Thymus (tissue), 11 donors: Measurements from ENCODE around the gene PCDHGA3. TPM values are rescaled to one million over a fixed set of nuclear protein-coding genes. Genes with fewer than 3 reads are reported as not detected.

Source experiments
- DNase-seq, 9 donors: peaks; one replicate each; pipeline ENCODE4 v3.0.0-alpha.2; 2013; ENCODE audit warnings: low spot score in 9 of 9, low read depth in 6 of 9, missing footprints in 1 of 9
- H3K27ac ChIP-seq, 2 donors: one replicate each; pipeline ENCODE4 v1.5.1; 2013; ENCODE audit warnings: control low read depth in 1 of 2, low read depth in 1 of 2, low read length in 1 of 2, mild to moderate bottlenecking in 1 of 2, moderate library complexity in 1 of 2
- H3K27me3 ChIP-seq, 2 donors: one replicate each; pipeline ENCODE4 v1.5.1; 2013; ENCODE audit warnings: low read length in 1 of 2; ENCODE audit not compliant: control insufficient read depth in 2 of 2, insufficient read depth in 1 of 2
- H3K36me3 ChIP-seq, 2 donors: one replicate each; pipeline ENCODE4 v1.5.1; 2013; ENCODE audit warnings: low read length in 1 of 2, mild to moderate bottlenecking in 1 of 2, moderate library complexity in 1 of 2; ENCODE audit not compliant: control insufficient read depth in 2 of 2, insufficient read depth in 2 of 2
- H3K4me1 ChIP-seq, 2 donors: one replicate each; pipeline ENCODE4 v1.5.1; 2013; ENCODE audit warnings: low read length in 2 of 2; ENCODE audit not compliant: control insufficient read depth in 2 of 2, insufficient read depth in 2 of 2
- H3K4me3 ChIP-seq, 2 donors: one replicate each; pipeline ENCODE4 v1.5.1; 2013; ENCODE audit warnings: low read length in 2 of 2, control low read depth in 1 of 2, mild to moderate bottlenecking in 1 of 2
- H3K9me3 ChIP-seq, 2 donors: one replicate each; pipeline ENCODE4 v1.5.1; 2013; ENCODE audit warnings: low read length in 1 of 2, mild to moderate bottlenecking in 1 of 2; ENCODE audit not compliant: control insufficient read depth in 2 of 2, insufficient read depth in 1 of 2
- WGBS: extraction: QIAGEN DNeasy Blood & Tissue Kit; methylation state at CpG from one replicate; pipeline ENCODE4 v1.1.7; 2013; 5-methylcytosine and 5-hydroxymethylcytosine counted together
- polyA plus RNA-seq: library from polyadenylated mRNA; stranded (reverse); fragments of 200-250 nt; gene quantifications from one replicate; pipeline ENCODE4 v1.2.3, GENCODE V29; 2013
- total RNA-seq: library from RNA; stranded (reverse); fragments of 120-200 nt; gene quantifications from one replicate; pipeline ENCODE4 v1.2.4, GENCODE V29; 2013
- donor health status: healthy.

Gene PCDHGA3
- total and polyA plus RNA-seq, 2 donors = 0.11 to 0.19 TPM

GRCh38 chr5:141356133-141356532 lies 12.5 kb downstream of the PCDHGA3 start:
- no peak for DNase-seq
- no peaks in the 10 kb centered on the region for H3K36me3 ChIP-seq
- peaks cover 11 to 34% of the 10 kb centered on the region in 2 donors for H3K9me3 ChIP-seq
- H3K4me3 ChIP-seq = no peak overlapping the region
- no peak overlapping the region for H3K27ac ChIP-seq
- whole genome bisulfite sequencing = 70% methylated on average over 5 of the region's 5 CpGs
- peaks cover 3 to 48% of the 10 kb centered on the region in 2 donors for H3K27me3 ChIP-seq
- peaks cover 0 to 3% of the 10 kb centered on the region in 2 donors for H3K4me1 ChIP-seq

- Histone ChIP-seq H3K4me1 (peaks cover 0 to 3% of the 10 kb centered on the region in 2 donors), H3K27me3 (peaks cover 3 to 49% of the 10 kb centered on the region in 2 donors), H3K9me3 (peaks cover 16 to 41% of the 10 kb centered on the region in 2 donors), H3K27ac (no peak overlapping the region), H3K36me3 (no peaks in the 10 kb centered on the region), H3K4me3 (no peak overlapping the region)
- no peak for DNase-seq
- WGBS = 58% methylated on average over 19 of the region's 19 CpGs
Measured at GRCh38 chr5:141356950-141357349, 13.3 kb downstream of the PCDHGA3 start.

DNA sequence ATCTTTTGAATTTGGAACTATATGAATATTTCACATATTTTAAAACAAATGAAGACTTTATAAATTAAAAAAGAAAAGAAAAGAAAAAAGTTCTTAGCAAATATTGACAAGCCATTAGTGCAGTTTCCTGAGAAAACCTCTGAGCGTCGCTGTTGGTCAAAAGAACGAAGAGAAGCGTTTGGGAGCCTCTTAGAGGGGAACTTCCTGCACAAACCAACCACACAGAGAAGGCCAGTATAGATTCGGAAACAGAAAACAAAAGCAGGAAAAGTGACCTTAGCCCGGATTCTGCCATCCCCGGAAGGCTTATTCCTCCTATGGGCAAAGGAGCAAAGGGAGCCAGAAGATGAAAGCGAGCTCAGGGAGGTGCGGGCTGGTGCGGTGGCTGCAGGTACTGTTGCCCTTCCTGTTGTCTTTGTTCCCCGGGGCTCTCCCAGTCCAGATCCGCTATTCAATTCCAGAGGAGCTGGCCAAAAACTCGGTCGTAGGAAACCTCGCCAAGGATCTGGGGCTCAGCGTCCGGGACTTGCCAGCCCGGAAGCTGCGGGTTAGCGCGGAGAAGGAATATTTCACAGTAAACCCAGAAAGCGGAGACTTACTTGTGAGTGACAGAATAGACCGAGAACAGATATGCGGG lies 16.3 kb downstream of the PCDHGA3 start, which contains the start of gene PCDHGB2:
Gene PCDHGB2 (plus strand): TSS at position 205 of the 637 bp plus-strand sequence. CDS start 142 bp downstream, at position 347.
- no peaks in the 10 kb centered on the region for H3K36me3 ChIP-seq
- H3K27ac ChIP-seq = no peak within 1 kb of the TSS
- peaks cover 13 to 62% of the 10 kb centered on the region in 2 donors for H3K27me3 ChIP-seq
- DNase-seq = peak in 4 of 9 donors; percentile 8 to 52 (median 20)
- peaks cover 0 to 3% of the 10 kb centered on the region in 2 donors for H3K4me1 ChIP-seq
- WGBS = 24% methylated on average over 24 of the region's 24 CpGs
- peaks cover 27 to 44% of the 10 kb centered on the region in 2 donors for H3K9me3 ChIP-seq
- peak within 1 kb of the TSS; percentile 28 to 38 for H3K4me3 ChIP-seq

- 45% methylated on average over 15 of the region's 15 CpGs for WGBS
- no peak for DNase-seq
- Histone ChIP-seq H3K27me3 (peaks cover 13 to 62% of the 10 kb centered on the region in 2 donors), H3K36me3 (no peaks in the 10 kb centered on the region), H3K27ac (no peak overlapping the region), H3K4me1 (peaks cover 0 to 3% of the 10 kb centered on the region in 2 donors), H3K4me3 (no peak overlapping the region), H3K9me3 (peaks cover 25 to 39% of the 10 kb centered on the region in 2 donors)
Measured at GRCh38 chr5:141360685-141361084, 17.1 kb downstream of the PCDHGA3 start.

DNA sequence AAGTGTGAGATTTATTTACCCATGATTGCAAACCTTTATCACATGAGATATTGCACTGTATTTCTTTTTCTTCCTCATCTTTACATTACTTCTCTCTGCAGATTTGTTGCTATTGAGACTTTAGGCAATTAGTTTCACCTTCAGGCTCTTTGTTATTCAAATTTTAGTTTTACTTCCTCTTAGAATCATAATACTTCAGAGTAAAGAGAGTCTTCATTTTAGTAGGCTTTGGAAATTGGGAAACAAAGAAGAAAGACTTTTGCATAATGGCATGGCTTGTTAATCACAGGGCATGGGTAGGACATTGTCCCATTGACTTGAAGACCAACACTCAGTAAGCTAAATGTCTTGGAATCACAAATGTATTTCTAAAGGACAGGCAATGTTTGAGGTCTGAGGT lies 19.1 kb downstream of the PCDHGA3 start:
- DNase-seq = no peak
- H3K27ac ChIP-seq = no peak overlapping the region
- H3K36me3 ChIP-seq = no peaks in the 10 kb centered on the region
- H3K9me3 ChIP-seq = peaks cover 24 to 37% of the 10 kb centered on the region in 2 donors
- H3K27me3 ChIP-seq = peaks cover 13 to 62% of the 10 kb centered on the region in 2 donors
- H3K4me1 ChIP-seq = peaks cover 0 to 3% of the 10 kb centered on the region in 2 donors
- H3K4me3 ChIP-seq = no peak overlapping the region

DNA sequence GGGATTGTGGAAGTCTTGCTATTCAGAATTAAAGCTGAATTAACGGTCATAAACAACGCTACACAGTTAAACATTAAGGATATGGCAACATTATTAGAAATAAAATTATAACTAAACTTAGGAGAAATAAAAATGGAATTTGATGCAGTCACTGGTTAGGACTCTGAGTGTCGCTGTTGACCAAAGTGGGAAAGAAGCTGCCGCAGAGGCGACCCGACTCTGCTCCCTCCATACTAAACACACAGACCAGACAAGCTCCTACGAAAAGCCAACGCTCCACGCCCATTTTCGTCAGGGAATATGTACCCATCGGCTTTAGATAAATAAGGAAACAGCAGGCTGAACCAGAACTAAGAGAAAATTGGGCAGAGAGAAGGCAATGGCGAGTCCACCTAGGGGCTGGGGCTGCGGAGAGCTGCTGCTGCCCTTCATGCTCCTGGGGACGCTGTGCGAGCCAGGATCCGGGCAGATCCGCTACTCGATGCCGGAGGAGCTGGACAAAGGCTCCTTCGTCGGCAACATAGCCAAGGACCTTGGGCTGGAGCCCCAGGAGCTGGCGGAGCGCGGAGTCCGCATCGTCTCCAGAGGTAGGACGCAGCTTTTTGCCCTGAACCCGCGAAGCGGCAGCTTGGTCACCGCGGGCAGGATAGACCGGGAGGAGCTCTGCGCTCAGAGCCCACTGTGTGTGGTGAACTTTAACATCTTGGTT lies 20.5 kb downstream of the PCDHGA3 start, which contains the start of gene PCDHGA5:
Gene PCDHGA5 (plus strand): TSS at position 211 of the 709 bp plus-strand sequence. CDS start 169 bp downstream, at position 380.
- peaks cover 13 to 62% of the 10 kb centered on the region in 2 donors for H3K27me3 ChIP-seq

GRCh38 chr5:141366016-141366896 lies 22.6 kb downstream of the PCDHGA3 start:
- Histone ChIP-seq H3K4me1 (no peaks in the 10 kb centered on the region), H3K27ac (no peak overlapping the region), H3K36me3 (no peaks in the 10 kb centered on the region), H3K9me3 (peaks cover 19 to 43% of the 10 kb centered on the region in 2 donors), H3K27me3 (peaks cover 10 to 65% of the 10 kb centered on the region in 2 donors), H3K4me3 (no peak overlapping the region)
- WGBS = 41% methylated on average over 46 of the region's 46 CpGs
- DNase-seq = no peak

More for the DNA sequence above, 20.5 kb downstream of the PCDHGA3 start, which contains the start of gene PCDHGA5:
- no peak within 1 kb of the TSS for H3K4me3 ChIP-seq
- no peaks in the 10 kb centered on the region for H3K36me3 ChIP-seq
- peaks cover 0 to 3% of the 10 kb centered on the region in 2 donors for H3K4me1 ChIP-seq
- peaks cover 24 to 37% of the 10 kb centered on the region in 2 donors for H3K9me3 ChIP-seq
- 29% methylated on average over 34 of the region's 34 CpGs for WGBS
- H3K27ac ChIP-seq = no peak within 1 kb of the TSS
- no peak for DNase-seq

DNA sequence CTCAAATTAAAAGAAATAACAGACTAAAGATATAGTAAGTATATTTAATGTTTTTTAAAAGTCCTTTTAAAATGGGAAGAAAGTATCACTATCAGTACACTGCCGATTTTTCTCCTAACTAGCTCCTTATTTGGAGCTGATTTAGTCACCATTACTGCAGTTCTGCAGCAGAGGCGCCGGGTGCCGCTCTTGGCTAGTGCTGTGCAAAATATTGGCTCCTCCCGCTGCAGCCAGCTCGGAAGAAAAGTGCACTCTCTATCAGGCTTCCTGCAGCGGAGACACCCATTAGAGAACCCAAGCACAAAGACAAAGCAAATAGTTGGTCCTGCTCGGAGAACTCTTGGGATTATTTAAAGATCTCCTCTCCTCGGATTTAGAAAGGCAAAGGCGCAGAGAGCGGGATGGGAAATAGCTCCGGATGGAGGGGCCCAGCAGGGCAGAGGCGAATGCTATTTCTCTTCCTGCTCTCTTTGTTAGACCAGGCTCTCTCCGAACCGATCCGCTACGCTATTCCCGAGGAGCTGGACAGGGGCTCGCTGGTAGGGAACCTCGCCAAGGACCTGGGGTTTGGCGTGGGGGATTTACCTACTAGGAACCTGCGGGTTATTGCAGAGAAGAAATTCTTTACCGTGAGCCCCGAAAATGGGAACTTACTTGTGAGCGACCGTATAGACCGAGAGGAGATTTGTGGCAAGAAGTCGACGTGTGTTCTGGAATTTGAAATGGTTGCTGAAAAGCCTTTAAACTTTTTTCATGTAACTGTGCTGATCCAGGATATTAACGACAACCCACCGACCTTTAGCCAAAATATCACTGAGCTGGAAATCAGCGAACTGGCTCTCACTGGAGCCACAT lies 26.6 kb downstream of the PCDHGA3 start, which contains the start of gene PCDHGB3:
Gene PCDHGB3 (plus strand): TSS at position 249 of the 855 bp plus-strand sequence. CDS start 153 bp downstream, at position 402.
- Histone ChIP-seq H3K4me3 (peak within 1 kb of the TSS; percentile 12 to 19), H3K9me3 (peaks cover 16 to 49% of the 10 kb centered on the region in 2 donors), H3K36me3 (no peaks in the 10 kb centered on the region), H3K4me1 (no peaks in the 10 kb centered on the region), H3K27me3 (peaks cover 0 to 68% of the 10 kb centered on the region in 2 donors), H3K27ac (no peak within 1 kb of the TSS)
- WGBS = 18% methylated on average over 32 of the region's 32 CpGs
- peak in 1 of 9 donors; percentile 39 for DNase-seq
